Liver (tissue), 9 donors: ENCODE measurements around the gene POU2F2. TPM values are rescaled to one million over a fixed set of nuclear protein-coding genes. Genes with fewer than 3 reads are reported as not detected.

Source experiments
- DNase-seq: peaks from one replicate; pipeline ENCODE4 v3.0.0-alpha.2; 2017; ENCODE audit warnings: low spot score
- H3K27ac ChIP-seq, 2 donors: one replicate each; pipeline ENCODE4 v1.7.0; 2013; ENCODE audit warnings: inconsistent platforms in 2 of 2, low read length in 2 of 2, control low read depth in 1 of 2, low read depth in 1 of 2, mild to moderate bottlenecking in 1 of 2
- H3K27me3 ChIP-seq, 4 donors: one replicate each; pipeline versions ENCODE4 v1.6.1 to v1.7.0; 2013; ENCODE audit warnings: low read length in 3 of 4, inconsistent platforms in 1 of 4, mild to moderate bottlenecking in 1 of 4, moderate library complexity in 1 of 4; ENCODE audit not compliant: control insufficient read depth in 4 of 4, insufficient read depth in 4 of 4
- H3K36me3 ChIP-seq, 4 donors: one replicate each; pipeline versions ENCODE4 v1.6.1 to v1.7.0; 2013; ENCODE audit warnings: low read length in 3 of 4, mild to moderate bottlenecking in 3 of 4, low read depth in 1 of 4, moderate library complexity in 1 of 4; ENCODE audit not compliant: control insufficient read depth in 4 of 4, insufficient read depth in 3 of 4
- H3K4me1 ChIP-seq, 4 donors: one replicate each; pipeline versions ENCODE4 v1.6.1 to v1.7.0; 2013; ENCODE audit warnings: low read length in 3 of 4, mild to moderate bottlenecking in 3 of 4, moderate library complexity in 1 of 4; ENCODE audit not compliant: control insufficient read depth in 4 of 4, insufficient read depth in 4 of 4
- H3K4me3 ChIP-seq, 3 donors: one replicate each; pipeline versions ENCODE4 v1.6.1 to v1.7.0; 2013; ENCODE audit warnings: low read length in 3 of 3, control low read depth in 1 of 3, low read depth in 1 of 3, mild to moderate bottlenecking in 1 of 3
- H3K9ac ChIP-seq, 2 donors: one replicate each; pipeline ENCODE4 v1.7.0; 2013; ENCODE audit warnings: low read length in 2 of 2, mild to moderate bottlenecking in 2 of 2, moderate library complexity in 2 of 2, control low read depth in 1 of 2, low read depth in 1 of 2
- H3K9me3 ChIP-seq, 4 donors: one replicate each; pipeline versions ENCODE4 v1.6.1 to v1.7.0; 2013; ENCODE audit warnings: low read length in 3 of 4; ENCODE audit not compliant: control insufficient read depth in 4 of 4
- EGR1 ChIP-seq, 2 donors: IDR thresholded peaks; 2 replicates each; pipeline ENCODE4 v1.6.1; 2016 to 2018; ENCODE audit warnings: antibody characterized with exemption in 2 of 2, low read depth in 2 of 2
- FOXA1 ChIP-seq: IDR thresholded peaks from 2 replicates; pipeline ENCODE4 v1.6.1; 2016; ENCODE audit warnings: antibody characterized with exemption
- FOXA2 ChIP-seq: IDR thresholded peaks from 2 replicates; pipeline ENCODE4 v1.6.1; 2016; ENCODE audit warnings: antibody characterized with exemption
- GABPA ChIP-seq, 2 donors: IDR thresholded peaks in 1 of 2; conservative IDR thresholded peaks in 1 of 2; 2 replicates each; pipeline ENCODE4 v1.6.1; 2016; ENCODE audit warnings: antibody characterized with exemption in 2 of 2, mild to moderate bottlenecking in 1 of 2, moderate library complexity in 1 of 2
- HNF4A ChIP-seq, 2 donors: conservative IDR thresholded peaks; 2 replicates each; pipeline ENCODE4 v1.6.1; 2016; ENCODE audit warnings: antibody characterized with exemption in 2 of 2, mild to moderate bottlenecking in 2 of 2
- HNF4G ChIP-seq: IDR thresholded peaks from 2 replicates; pipeline ENCODE4 v1.6.1; 2016; ENCODE audit warnings: antibody characterized with exemption
- NR2F2 ChIP-seq: IDR thresholded peaks from 2 replicates; pipeline ENCODE4 v1.6.1; 2016; ENCODE audit warnings: antibody characterized with exemption
- RAD21 ChIP-seq, 2 donors: IDR thresholded peaks; 2 replicates each; pipeline ENCODE4 v1.6.1; 2016; ENCODE audit warnings: antibody characterized with exemption in 2 of 2, mild to moderate bottlenecking in 2 of 2
- YY1 ChIP-seq: IDR thresholded peaks from 2 replicates; pipeline ENCODE4 v1.6.1; 2016; ENCODE audit warnings: antibody characterized with exemption, mild to moderate bottlenecking
- WGBS: extraction: QIAGEN DNeasy Blood & Tissue Kit; methylation state at CpG from one replicate; pipeline ENCODE4 v1.1.7; 2013; 5-methylcytosine and 5-hydroxymethylcytosine counted together
- polyA plus RNA-seq, 2 donors: library from polyadenylated mRNA; stranded (reverse) in 1 of 2; unstranded in 1 of 2; fragments of 200-250 nt in 1 of 2; fragments of >200 nt in 1 of 2; fragmentation: Nextera tagmentation in 1 of 2; extraction: Ambion mirVana in 1 of 2; gene quantifications; one replicate each; pipeline versions ENCODE4 v1.2.1 to v1.2.3, GENCODE V29; 2013 to 2015
- total RNA-seq, 2 donors: library from RNA; depleted of rRNA; stranded (reverse); fragments of >200 nt; gene quantifications; one replicate each; pipeline ENCODE4 v1.2.3, GENCODE V29; 2014
- TF ChIP-seq, protein P1 (sequence below): IDR thresholded peaks from 2 replicates; pipeline ENCODE4 v1.6.1; 2016; ENCODE audit warnings: antibody characterized with exemption
- TF ChIP-seq, protein P2 (sequence below): IDR thresholded peaks from 2 replicates; pipeline ENCODE4 v1.6.1; 2016; ENCODE audit warnings: antibody characterized with exemption
- TF ChIP-seq, protein P3 (sequence below): IDR thresholded peaks from 2 replicates; pipeline ENCODE4 v1.6.1; 2016; ENCODE audit warnings: antibody characterized with exemption, mild to moderate bottlenecking
- TF ChIP-seq, protein P4 (sequence below): fragments of 150-350 bp; IDR thresholded peaks from 2 replicates; pipeline ENCODE4 v1.5.1; 2017; ENCODE audit warnings: improper control_type of control experiment, low read depth, low read length; ENCODE audit not compliant: missing input control
- donor health status: healthy.
- donor health status: healthy.
- donor health status: healthy.
- donor health status: healthy.
- donor health status: healthy.

Gene POU2F2
- total and polyA plus RNA-seq, 4 donors, result 0.75 to 1.2 (median 0.97) TPM

DNA sequence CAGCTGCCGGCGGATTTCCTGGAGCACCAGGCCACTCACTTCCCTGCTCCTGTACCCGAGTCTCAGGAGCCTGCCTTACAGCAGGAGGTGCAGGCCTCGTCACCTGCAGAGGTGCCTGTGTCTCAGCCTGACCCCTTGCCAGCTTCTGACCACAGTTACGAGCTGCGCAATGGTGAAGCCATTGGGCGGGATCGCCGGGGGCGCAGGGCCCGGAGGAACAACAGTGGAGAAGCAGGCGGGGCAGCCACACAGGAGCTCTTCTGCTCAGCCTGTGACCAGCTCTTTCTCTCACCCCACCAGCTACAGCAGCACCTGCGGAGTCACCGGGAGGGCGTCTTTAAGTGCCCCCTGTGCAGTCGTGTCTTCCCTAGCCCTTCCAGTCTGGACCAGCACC is 53.0 kb downstream of the POU2F2 start:
- no peaks in the 10 kb centered on the region for H3K27me3 ChIP-seq
- H3K27ac ChIP-seq, result no peak overlapping the region
- 91% methylated on average over 16 of the region's 16 CpGs for WGBS
- H3K9ac ChIP-seq, result no peak overlapping the region
- H3K36me3 ChIP-seq, result peaks cover 5 to 31% (median 26%) of the 10 kb centered on the region in 4 donors
- H3K4me1 ChIP-seq, result peaks cover 6 to 21% (median 14%) of the 10 kb centered on the region in 4 donors
- DNase-seq, result no peak
- no peak overlapping the region for H3K4me3 ChIP-seq
- no peaks in the 10 kb centered on the region for H3K9me3 ChIP-seq
- TF ChIP-seq FOXA2 (no peak), HNF4A (conservative IDR thresholded peaks at IDR 0.05) (no peak), YY1 (no peak), EGR1 (IDR thresholded peaks at IDR 0.05; ENCODE audit: low read depth in 2 of 2) (no peak), HNF4G (no peak), GABPA (IDR thresholded peaks at IDR 0.05 in 1 of 2, conservative IDR thresholded peaks at IDR 0.05 in 1 of 2) (no peak), RAD21 (IDR thresholded peaks at IDR 0.05) (no peak)
- TF ChIP-seq, protein P1, sequence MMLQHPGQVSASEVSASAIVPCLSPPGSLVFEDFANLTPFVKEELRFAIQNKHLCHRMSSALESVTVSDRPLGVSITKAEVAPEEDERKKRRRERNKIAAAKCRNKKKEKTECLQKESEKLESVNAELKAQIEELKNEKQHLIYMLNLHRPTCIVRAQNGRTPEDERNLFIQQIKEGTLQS, result no peak
- TF ChIP-seq, protein P2, sequence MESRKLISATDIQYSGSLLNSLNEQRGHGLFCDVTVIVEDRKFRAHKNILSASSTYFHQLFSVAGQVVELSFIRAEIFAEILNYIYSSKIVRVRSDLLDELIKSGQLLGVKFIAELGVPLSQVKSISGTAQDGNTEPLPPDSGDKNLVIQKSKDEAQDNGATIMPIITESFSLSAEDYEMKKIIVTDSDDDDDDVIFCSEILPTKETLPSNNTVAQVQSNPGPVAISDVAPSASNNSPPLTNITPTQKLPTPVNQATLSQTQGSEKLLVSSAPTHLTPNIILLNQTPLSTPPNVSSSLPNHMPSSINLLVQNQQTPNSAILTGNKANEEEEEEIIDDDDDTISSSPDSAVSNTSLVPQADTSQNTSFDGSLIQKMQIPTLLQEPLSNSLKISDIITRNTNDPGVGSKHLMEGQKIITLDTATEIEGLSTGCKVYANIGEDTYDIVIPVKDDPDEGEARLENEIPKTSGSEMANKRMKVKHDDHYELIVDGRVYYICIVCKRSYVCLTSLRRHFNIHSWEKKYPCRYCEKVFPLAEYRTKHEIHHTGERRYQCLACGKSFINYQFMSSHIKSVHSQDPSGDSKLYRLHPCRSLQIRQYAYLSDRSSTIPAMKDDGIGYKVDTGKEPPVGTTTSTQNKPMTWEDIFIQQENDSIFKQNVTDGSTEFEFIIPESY, result no peak

DNA sequence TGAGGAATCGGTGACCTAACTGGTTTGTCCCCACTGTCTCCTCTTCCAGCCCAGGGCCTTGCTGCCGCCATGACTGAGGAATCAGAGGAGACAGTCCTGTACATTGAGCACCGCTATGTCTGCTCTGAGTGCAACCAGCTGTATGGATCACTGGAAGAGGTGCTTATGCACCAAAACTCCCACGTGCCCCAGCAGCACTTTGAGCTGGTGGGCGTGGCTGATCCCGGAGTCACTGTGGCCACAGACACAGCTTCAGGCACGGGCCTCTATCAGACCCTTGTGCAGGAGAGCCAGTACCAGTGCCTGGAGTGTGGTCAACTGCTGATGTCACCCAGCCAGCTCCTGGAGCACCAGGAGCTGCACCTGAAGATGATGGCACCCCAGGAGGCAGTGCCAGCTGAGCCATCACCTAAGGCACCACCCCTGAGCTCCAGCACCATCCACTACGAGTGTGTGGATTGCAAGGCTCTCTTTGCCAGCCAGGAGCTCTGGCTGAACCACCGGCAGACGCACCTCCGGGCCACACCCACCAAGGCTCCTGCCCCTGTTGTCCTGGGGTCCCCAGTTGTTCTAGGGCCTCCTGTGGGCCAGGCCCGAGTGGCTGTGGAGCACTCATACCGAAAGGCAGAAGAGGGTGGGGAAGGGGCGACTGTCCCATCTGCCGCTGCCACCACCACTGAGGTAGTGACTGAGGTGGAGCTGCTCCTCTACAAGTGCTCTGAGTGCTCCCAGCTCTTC is 53.5 kb downstream of the POU2F2 start:
- peaks cover 6 to 21% (median 14%) of the 10 kb centered on the region in 4 donors for H3K4me1 ChIP-seq
- DNase-seq, result no peak
- no peak overlapping the region for H3K4me3 ChIP-seq
- no peaks in the 10 kb centered on the region for H3K27me3 ChIP-seq
- TF ChIP-seq FOXA2, result no peak
- TF ChIP-seq FOXA1, result no peak
- TF ChIP-seq GABPA (IDR thresholded peaks at IDR 0.05 in 1 of 2, conservative IDR thresholded peaks at IDR 0.05 in 1 of 2), result no peak
- TF ChIP-seq, protein P3, sequence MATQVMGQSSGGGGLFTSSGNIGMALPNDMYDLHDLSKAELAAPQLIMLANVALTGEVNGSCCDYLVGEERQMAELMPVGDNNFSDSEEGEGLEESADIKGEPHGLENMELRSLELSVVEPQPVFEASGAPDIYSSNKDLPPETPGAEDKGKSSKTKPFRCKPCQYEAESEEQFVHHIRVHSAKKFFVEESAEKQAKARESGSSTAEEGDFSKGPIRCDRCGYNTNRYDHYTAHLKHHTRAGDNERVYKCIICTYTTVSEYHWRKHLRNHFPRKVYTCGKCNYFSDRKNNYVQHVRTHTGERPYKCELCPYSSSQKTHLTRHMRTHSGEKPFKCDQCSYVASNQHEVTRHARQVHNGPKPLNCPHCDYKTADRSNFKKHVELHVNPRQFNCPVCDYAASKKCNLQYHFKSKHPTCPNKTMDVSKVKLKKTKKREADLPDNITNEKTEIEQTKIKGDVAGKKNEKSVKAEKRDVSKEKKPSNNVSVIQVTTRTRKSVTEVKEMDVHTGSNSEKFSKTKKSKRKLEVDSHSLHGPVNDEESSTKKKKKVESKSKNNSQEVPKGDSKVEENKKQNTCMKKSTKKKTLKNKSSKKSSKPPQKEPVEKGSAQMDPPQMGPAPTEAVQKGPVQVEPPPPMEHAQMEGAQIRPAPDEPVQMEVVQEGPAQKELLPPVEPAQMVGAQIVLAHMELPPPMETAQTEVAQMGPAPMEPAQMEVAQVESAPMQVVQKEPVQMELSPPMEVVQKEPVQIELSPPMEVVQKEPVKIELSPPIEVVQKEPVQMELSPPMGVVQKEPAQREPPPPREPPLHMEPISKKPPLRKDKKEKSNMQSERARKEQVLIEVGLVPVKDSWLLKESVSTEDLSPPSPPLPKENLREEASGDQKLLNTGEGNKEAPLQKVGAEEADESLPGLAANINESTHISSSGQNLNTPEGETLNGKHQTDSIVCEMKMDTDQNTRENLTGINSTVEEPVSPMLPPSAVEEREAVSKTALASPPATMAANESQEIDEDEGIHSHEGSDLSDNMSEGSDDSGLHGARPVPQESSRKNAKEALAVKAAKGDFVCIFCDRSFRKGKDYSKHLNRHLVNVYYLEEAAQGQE, result no peak
- TF ChIP-seq, protein P4, sequence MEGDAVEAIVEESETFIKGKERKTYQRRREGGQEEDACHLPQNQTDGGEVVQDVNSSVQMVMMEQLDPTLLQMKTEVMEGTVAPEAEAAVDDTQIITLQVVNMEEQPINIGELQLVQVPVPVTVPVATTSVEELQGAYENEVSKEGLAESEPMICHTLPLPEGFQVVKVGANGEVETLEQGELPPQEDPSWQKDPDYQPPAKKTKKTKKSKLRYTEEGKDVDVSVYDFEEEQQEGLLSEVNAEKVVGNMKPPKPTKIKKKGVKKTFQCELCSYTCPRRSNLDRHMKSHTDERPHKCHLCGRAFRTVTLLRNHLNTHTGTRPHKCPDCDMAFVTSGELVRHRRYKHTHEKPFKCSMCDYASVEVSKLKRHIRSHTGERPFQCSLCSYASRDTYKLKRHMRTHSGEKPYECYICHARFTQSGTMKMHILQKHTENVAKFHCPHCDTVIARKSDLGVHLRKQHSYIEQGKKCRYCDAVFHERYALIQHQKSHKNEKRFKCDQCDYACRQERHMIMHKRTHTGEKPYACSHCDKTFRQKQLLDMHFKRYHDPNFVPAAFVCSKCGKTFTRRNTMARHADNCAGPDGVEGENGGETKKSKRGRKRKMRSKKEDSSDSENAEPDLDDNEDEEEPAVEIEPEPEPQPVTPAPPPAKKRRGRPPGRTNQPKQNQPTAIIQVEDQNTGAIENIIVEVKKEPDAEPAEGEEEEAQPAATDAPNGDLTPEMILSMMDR, result no peak
- no peak for TF ChIP-seq HNF4A (conservative IDR thresholded peaks at IDR 0.05)
- no peak for TF ChIP-seq YY1
- TF ChIP-seq NR2F2, result no peak
- TF ChIP-seq RAD21 (IDR thresholded peaks at IDR 0.05), result no peak
- TF ChIP-seq, protein P2, result no peak
- TF ChIP-seq, protein P1, result no peak
- WGBS, result 83% methylated on average over 15 of the region's 15 CpGs
- H3K27ac ChIP-seq, result no peak overlapping the region
- no peaks in the 10 kb centered on the region for H3K9me3 ChIP-seq
- no peak overlapping the region for H3K9ac ChIP-seq
- H3K36me3 ChIP-seq, result peaks cover 5 to 31% (median 26%) of the 10 kb centered on the region in 4 donors
